Effector CD8-positive, alpha-beta T cell (primary cell): ENCODE data around the gene ATP6V0A1.
"Not testable (repeated sequence)": the region's sequence is repeated elsewhere in the genome, so short reads cannot be mapped to it uniquely, and the experiment has no call there.

ENCODE experiments used
- DNase-seq: peaks from one replicate; lab custom pipeline; 2025; lab: John Stamatoyannopoulos, UW

The ATP6V0A1 gene

DNA sequence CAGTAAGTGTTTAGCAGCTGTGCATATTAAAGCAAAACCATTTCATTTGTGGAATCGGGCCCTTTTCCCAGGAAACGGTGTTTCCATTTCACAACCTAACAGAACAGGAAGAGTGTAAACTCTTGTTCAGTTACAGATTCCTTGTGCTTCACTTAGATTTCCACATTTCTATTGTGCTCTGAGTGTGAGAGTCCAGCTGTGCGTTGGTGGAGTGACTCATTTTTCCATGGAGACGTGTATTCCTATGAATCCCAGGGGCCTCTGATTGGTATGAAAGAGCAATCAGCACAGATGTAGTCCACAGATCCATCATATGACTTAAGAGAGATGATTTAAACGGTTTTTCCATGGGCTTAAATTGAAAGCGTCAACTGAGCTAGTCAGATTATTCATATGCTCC lies 22.3 kb upstream of the ATP6V0A1 start:
- no peak for DNase-seq

DNA sequence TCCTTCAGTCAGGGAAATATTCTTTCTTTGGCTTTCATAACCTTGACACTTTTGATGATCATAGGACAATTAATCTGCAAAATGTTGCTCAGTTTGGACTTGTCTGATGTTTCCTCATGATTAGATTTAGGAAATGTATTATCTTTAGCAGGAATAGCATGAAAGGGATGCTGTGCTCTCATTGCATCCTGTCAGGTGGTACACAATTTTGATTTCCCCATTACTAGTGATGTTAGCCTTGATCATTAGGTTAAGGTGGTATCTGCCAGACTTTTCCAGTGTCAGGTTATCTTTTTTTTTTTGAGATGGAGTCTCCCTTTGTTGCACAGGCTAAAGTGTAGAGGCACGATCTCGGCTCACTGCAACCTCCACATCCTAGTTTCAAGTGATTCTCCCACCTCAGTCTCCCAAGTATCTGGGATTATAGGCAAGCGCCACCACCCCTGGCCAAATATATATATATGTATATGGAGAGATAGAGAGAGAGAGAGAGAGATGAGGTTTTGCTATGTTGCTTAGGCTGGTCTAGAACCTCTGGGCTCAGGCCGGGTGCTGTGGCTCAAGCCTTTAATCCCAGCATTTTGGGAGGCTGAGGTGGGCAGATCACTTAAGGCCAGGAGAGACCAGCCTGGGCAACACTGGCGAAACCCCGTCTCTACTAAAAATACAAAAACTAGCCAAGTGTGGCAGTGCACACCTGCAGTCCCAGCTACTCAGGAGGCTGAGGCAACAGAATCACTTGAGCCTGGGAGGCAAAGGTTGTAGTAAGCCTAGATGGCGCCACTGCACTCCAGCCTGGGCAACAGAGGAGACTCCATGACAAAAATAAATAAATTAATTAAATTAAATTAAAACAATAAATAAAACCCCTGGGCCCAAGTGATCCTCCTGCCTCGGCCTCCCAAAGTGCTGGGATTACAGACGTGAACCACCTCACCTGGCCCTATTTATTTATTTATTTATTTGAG lies 19.8 kb upstream of the ATP6V0A1 start:
- no peak for DNase-seq

DNA sequence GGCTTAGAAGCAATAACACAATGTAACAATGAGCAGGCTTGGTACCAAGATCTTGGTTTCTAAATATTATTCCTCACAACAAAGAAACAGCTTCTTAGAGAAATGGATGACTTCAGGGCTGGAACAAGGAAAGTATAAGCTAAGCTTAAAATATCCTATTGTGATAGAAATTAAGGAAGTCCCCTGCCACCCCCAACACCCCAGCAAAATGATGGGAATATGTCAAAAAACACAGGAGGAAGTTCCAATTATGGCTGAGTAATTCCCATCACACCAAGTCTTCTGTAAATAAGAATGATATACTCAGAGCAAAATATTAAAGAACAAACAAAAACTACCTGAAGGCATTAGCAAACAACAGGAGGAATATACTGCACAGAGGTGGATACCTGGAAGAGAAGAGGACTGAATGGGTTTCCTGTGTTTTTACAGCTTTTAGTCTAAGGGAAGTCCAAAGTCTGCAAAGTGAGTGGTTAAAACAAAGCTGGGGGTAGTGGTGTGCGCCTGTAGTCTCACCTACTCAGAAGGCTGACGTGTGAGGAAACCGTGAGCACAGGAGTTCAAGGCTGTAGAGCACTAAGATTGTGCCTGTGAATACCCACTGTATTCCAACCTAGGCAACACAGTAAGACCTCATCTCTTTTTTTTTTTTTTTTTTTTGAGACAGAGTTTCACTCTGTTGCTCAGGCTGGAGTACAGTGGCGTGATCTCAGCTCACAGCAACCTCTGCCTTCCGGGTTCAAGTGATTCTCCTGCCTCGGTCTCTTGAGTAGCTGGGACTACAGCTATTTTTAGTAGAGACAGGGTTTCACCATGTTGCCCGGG lies 17.1 kb upstream of the ATP6V0A1 start:
- no peak for DNase-seq

DNA sequence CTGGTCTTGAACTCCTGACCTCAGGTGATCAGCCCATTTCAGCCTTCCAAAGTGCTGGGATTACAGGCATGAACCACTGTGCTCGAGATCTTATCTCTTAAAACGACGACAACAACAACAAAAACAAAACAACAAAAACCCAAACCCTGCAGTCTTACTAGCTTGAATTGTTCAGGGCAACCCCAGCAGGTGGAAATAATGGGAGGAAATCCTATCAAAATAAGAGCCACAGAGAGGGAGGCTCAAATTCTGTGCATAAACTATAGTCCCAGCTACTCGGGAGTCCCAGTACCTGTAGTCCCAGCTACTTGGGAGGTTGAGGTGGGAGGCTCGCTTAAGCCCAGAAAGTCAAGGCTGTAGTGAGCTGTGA lies 16.5 kb upstream of the ATP6V0A1 start:
- no peak for DNase-seq

DNA sequence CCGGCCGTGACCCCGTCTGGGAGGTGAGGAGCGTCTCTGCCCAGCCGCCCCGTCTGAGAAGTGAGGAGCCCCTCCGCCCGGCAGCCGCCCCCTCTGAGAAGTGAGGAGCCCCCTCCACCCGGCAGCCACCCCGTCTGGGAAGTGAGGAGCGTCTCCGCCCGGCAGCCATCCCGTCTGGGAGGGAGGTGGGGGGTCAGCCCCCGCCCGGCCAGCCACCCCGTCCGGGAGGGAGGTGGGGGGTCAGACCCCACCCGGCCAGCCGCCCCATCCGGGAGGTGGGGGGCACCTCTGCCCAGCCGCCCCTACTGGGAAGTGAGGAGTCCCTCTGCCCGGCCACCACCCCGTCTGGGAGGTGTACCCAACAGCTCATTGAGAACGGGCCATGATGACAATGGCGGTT lies 9.5 kb upstream of the ATP6V0A1 start:
- DNase-seq: not testable (repeated sequence)

DNA sequence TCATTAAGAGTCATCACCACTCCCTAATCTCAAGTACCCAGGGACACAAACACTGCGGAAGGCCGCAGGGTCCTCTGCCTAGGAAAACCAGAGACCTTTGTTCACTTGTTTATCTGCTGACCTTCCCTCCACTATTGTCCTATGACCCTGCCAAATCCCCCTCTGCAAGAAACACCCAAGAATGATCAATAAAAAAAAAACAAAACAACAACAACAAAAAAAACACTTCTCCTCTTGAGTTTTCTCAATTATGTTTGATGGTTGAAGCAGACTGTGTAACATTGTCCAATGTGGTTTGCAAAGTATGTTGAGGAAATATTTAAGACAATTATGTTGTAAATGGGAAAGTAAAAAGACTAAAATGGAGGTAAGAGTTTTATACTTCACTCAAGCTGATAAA lies 8.8 kb upstream of the ATP6V0A1 start:
- DNase-seq: not testable (repeated sequence)

DNA sequence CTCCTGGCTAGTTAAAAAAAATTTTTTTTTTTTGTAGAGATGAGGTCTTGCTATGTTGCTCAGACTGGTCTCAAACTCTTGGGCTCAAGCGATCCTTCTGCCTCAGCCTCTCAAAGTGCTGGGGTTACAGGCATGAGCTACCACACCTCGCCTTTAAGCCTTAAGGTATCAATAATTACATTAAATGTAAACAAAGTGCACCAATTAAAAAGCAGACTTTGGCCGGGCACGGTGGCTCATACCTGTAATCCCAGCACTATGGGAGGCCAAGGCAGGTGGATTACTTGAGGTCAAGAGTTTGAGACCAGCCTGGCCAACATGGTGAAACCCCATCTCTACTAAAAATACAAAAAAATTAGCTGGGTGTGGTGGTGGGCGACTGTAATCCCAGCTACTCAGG lies 7.4 kb upstream of the ATP6V0A1 start:
- not testable (repeated sequence) for DNase-seq

DNA sequence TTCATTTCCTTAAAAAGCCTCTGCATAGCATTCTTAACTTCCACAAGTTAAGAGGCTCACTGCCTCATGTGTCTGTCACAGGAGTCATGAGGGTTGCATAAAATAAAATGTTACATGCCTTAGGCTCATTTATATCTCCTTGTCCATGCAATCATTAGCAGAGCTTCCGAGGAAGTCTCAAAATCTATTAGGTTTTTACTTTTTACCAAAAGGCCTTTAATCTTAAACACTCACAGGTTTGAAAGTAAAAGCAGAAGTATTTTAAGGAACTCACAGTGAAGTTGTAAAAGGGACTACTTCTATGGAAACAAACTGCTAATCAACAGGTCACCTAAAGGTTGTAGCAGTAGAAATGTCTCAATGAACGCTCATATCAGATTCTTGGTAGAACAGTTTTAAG lies 5.2 kb upstream of the ATP6V0A1 start:
- no peak for DNase-seq

DNA sequence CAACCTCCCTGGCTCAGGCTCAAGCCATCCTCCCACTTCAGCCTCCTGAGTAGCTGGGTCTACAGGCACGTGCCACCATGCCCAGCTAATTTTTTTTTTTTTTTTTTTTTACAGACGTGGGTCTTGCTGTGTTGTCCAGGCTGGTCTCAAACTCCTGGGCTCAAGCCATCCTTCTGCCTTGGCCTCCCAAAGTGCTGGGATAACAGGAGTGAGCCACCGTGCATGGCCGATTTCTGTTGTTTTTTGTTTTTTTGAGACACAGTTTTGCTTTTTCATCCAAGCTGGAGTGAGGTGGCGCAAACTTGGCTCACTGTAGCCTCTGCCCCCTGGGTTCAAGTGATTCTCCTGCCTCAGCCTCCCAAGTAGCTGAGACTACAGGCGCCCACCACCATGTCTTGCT lies 3.7 kb upstream of the ATP6V0A1 start:
- DNase-seq: not testable (repeated sequence)

DNA sequence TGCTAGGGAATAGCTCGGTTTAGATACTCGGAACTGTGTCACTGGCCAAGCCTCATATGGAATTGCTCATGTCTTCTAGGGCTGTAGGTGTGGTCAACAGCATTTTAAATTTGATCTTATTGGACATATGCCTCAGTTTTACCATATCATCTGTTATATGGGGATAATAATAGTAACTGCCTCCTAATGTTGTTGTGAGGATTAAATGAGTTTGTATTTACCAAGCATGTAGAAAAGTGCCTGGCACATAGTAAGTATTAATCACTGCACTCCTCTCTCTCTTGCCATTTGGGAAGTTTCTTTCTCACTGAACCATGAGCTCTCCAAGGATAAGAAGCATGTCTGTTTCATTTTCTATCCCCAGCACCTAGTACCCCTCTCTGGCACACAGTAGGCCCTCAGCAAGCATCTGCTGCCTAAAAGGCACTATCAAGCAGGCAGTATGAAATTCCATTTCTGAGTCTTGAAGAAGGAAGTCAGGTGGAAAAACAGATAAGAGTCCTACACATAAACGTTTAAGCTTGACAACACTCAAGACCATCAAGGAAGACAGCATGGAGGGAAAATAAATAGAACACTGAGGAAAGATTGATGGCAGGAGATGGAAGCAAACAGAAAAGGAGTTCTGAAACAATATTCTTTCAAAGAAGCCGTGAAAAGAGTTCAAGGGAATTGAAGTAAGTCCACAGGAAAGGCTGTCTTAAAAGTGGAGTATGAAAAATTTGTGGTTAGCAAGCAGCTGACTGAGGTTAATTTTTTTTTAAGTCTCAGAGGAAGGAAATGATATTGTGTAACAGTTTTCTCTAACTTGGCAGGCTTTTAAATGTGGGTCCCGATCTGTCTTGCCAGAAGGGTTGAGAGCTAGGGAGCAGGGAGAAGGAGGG lies 2.2 kb upstream of the ATP6V0A1 start:
- DNase-seq: no peak

DNA sequence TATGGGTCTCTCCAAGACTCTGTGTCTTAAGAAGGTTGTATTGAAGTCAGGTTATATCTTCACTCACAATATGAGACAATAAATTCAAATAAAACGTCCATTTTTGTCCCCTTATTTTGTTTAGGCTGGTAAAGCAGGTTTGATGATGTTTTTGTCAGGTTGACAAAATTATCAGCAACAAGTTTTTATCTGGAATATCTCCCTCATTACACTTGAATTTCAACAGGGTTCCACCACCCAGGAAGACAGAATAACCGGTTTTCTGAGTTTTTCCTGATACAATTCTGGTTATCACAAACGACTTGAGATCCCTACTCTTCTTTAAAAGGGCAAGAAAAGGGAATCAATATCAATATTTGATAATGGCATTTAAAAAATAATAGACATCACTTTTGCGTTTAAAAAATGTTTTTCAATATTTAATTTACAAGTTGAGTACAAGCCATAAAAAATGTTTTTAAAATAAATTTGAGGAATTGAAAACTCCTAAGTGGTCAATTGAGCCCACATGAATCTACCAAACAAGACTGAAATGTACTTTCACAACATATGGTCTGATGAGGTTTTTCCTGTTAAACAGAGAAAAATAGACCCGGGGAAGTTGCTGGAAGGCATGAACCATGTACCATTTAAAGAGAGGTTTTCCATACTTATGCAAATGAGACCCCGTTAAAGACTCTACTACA lies 1.4 kb upstream of the ATP6V0A1 start:
- DNase-seq: no peak

DNA sequence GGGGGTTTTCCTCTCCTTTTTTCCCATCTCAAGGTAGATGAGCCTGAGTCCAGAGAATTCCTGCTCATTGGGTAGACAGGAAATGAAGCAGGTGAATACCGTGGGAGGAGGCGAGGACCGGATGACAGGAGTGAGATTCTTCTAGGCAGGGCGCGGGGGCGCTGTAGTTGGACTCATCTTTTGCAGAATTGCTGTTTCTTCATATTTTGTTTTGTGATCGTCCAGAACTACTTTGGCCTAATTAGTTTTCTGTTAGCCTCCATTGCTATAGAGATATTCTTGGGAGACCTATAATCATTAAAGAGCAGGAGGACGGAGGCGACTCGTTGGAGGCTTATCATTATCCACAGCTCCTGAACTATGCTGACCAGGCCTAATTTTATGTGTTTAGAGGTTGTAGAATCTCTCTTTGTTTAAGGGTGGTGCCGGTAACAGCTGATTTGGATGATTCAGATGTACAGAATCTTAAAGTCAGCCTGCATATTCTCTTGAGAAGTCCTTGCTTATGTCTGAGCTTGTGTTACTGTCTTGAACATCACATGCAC lies 650 bp downstream of the ATP6V0A1 start:
- DNase-seq: no peak

DNA sequence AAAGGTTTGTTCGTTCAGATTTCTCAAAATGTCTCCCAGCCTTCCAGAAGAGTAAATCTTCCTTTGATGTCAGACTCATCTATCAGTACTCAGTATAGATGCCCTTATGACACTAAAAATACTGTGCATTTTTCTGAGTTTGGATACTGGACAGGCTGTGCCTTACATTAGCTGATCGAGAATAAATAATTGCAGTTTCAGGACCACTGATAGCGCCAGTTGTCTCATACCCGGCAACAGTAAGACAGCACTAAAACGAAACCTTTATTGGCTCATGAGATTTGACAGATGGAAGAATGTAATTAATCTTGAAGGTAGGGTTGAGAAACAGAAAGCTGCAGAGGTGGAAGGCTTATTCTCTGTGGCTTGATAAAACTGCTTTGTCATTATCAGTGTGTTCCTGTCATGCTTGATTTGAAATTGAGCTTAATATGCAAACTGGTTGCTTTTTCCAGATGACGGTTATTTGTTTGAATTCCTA lies 1.2 kb downstream of the ATP6V0A1 start:
- no peak for DNase-seq

DNA sequence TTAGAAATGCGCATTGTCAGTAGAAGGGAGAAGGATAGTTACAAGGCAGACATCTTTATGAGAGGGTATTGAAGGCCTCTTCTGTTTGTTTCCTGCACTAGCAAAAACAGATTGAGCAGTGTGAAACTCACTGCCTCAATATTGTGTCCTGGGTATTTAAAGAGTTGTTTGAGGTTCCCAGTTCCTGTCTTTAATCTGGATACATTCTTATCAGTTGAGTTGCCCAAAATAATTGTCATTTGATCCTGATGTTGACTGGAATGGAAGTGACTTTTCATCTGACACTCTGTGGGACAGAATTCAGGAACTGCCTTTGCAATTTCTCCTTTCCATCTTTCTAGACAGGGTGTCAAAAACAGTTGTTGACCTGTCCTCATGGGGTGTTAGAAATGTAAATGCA lies 1.7 kb downstream of the ATP6V0A1 start:
- DNase-seq: no peak

DNA sequence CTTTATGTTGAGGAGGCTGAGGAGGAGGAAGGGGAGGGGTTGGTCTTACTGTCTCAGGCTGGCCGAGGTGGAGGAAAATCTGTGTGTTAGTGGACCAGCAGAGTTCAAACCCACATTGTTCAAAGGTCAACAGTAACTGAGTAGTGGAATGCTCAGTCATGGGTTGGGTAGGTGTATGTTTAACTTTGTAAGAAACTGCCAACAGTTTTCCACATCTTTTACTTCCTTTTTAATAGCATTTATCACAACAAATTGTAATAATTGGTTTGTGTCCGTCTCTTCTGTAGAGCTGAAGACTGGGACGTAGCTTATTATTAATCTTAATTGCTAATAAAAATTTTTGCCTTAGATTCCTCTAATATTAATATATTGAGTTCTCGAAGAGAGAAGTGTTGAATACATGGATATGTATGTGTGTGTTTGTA lies 5.3 kb downstream of the ATP6V0A1 start:
- no peak for DNase-seq

DNA sequence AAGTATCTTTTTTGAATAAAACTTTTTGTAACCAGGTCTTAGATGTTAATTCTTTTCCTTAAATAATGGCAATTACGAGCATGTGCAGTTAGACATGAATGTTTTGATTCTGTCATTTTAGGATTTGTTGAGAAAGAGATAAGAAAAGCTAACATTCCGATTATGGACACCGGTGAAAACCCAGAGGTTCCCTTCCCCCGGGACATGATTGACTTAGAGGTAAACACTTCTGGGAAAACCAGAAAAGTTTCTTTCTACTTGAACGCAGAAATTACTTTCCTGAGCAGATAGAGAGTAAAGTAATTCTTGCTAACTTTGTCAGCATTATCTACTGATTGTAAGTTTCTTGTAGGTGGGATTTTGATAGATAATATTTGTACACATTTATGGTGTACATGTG lies 9.2 kb downstream of the ATP6V0A1 start:
- DNase-seq: no peak

DNA sequence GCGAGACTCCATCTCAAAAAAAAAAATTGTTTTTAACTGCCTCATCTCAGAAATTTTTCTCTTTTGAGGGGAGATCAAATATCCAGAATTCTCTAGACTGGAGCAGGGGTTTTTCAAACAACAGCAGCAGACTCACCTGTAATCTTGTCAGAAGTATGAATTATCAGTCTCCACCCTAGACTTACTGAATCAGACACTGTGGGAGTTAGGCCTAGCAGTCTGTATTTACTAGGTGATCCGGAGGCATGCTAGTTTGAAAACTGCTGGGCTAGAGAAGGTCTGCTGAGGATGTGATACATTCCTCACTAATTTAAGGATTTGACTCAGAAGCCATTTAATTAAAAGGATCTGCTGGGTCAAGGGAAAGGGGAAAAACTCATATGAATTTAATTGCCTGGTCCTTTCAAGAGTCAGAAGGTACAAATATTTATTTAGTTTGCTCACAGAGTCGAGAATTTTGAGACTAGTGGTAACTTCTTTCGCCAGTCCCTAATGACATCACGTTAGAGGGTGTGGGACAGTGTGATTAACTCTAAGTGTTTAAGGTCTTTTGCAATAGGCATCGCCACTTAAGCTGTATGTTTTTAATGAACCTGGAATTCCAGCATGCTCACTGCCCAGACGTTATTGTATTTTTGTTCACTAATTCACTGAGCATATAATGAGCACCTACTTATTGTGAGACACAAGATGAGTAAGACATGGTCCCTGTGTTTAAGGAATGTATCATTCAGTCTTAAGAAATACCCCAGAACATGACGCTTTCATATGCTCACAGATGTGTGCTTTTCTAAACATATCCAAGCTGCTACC lies 14.2 kb downstream of the ATP6V0A1 start:
- DNase-seq: no peak

DNA sequence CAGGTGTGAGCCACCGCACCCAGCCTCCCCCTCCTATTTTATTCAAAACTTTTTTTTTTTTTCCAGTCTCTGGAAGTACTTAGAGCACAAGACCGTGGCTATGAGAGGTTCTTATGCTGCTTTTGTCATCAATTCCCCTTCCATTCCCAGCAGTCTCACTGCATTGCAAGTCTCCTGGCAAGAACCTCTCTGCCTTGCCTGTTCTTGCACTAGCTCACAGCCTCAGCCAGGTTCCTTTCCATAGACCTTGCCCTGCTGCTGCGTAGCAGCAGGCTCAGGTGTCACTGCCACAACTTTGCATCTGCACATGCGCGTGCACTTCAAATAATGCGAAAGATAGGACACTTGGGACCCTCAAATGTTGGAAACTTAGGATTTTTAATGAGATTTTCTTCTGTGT lies 15.6 kb downstream of the ATP6V0A1 start:
- no peak for DNase-seq

DNA sequence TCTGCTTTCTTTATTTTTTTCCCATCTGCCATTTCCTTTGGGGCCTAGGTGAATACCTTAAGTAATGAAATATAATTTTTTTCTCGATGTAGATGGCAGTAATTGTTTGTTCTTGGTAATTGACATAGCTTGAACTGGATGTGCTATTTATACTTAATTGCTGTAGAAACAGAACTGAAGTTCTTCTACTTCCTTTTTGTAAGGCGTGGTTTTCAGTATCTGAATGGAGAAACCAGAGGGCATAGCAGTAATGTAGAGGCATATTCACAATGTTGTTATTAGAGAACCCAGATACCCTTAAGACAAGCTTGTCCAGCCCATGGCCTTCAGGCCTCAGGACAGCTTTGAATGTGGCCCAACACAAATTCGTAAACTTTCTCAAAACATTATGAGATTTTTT lies 16.4 kb downstream of the ATP6V0A1 start:
- DNase-seq: no peak

DNA sequence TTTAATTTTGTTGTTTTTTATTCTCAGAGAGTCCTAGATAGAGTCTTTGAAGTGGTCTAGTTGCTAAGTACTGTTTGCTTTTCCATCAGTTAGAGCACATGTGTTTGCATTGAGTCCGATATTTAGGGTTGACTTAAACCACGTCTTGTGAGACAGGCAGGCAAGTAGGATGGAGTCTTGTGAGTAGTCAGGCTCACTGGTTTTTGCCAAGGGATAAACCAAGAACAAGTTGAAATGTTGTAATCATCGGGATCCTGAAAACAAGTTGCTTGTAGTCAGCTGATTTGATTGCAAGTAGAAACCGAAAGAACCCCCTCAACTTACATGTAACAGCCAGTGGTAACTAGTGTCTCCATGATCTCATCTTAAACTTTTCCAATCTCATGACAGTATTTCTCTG lies 17.2 kb downstream of the ATP6V0A1 start:
- no peak for DNase-seq
